ENCODE data around the gene ADAMTS9. TPM values are rescaled to one million over a fixed set of nuclear protein-coding genes. Genes with fewer than 3 reads are reported as not detected.

The ADAMTS9 gene
- total RNA-seq, 2 donors from 2014 or later, result 4.4 to 14.3 TPM

DNA sequence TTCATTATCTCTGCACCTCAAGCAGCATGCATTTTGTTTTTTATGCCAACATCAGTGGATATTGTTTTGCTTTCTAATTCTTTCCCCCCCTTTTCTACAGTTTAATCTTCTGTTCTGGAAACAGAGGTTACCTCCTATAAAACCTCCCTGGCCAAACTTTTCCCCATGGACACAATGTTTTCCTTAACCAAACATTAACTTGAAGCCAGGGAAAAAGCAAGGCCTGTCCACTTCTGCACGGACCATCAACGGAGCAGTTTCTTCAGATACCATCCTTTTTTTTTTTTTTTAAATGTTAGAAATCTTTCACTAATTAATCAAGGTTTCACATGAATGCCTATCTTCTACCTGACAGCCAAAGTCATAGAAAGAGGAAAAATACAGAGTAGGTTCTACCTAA lies 127.0 kb downstream of the ADAMTS9 start:
- Histone ChIP-seq H3K27me3 (no peaks in the 10 kb centered on the region), H3K36me3 (no peaks in the 10 kb centered on the region), H3K9me3 (no peaks in the 10 kb centered on the region), H3K9ac (ENCODE audit: low read depth in 2 of 2, low read length in 2 of 2) (no peak overlapping the region), H3K4me3 (no peak overlapping the region), H3K4me1 (no peaks in the 10 kb centered on the region), H3K27ac (no peak overlapping the region)
- TF ChIP-seq, protein P1, sequence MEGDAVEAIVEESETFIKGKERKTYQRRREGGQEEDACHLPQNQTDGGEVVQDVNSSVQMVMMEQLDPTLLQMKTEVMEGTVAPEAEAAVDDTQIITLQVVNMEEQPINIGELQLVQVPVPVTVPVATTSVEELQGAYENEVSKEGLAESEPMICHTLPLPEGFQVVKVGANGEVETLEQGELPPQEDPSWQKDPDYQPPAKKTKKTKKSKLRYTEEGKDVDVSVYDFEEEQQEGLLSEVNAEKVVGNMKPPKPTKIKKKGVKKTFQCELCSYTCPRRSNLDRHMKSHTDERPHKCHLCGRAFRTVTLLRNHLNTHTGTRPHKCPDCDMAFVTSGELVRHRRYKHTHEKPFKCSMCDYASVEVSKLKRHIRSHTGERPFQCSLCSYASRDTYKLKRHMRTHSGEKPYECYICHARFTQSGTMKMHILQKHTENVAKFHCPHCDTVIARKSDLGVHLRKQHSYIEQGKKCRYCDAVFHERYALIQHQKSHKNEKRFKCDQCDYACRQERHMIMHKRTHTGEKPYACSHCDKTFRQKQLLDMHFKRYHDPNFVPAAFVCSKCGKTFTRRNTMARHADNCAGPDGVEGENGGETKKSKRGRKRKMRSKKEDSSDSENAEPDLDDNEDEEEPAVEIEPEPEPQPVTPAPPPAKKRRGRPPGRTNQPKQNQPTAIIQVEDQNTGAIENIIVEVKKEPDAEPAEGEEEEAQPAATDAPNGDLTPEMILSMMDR (IDR thresholded peaks at IDR 0.05), result no peak
- intact Hi-C loops (cut with DNase I), result no loop called here
- no peak for DNase-seq

DNA sequence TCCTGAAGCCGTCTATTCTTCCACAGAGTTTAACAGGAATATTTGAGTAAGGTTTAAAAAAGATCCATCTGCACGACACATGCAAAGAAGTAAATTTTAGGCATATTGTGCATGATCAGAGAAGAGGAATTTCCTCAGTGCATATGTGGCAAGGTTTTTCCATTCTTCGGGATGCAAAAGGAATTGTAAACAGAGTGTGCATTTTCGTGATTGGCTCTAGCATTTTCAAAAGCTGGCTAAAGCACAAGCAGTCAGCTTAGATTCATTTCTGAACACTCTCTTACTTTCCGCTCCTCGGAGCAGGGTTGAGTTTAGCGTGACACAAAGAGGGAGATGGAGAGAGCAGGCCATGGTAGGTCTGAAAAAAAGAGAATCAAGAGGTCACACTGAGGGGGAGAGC lies 128.2 kb downstream of the ADAMTS9 start:
- no peaks in the 10 kb centered on the region for H3K36me3 ChIP-seq
- no peaks in the 10 kb centered on the region for H3K4me1 ChIP-seq
- H3K27me3 ChIP-seq, result no peaks in the 10 kb centered on the region
- TF ChIP-seq, protein P1 (IDR thresholded peaks at IDR 0.05), result no peak
- no peak overlapping the region for H3K4me3 ChIP-seq
- H3K27ac ChIP-seq, result no peak overlapping the region
- no peaks in the 10 kb centered on the region for H3K9me3 ChIP-seq
- no peak for DNase-seq
- H3K9ac ChIP-seq (ENCODE audit: low read depth in 2 of 2, low read length in 2 of 2), result no peak overlapping the region
- intact Hi-C loops (cut with DNase I), result no loop called here

DNA sequence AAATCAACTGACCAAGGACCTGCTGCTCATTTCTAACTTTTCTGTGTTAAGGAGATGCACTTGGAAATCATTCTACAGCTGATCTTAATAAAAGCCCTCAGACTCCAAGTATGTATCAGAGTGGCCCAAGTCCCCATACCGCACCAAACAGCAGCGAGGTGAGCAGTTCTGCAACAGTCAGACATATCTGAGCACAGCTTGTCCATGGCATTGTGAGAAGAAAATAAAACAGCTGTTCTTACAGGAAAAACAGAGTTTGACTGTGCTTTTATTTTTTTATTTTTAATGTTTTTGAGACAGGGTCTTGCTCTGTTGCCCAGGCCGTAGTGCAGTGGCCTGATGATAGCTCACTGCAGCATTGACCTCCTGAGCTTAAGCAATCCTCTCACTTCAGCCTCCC lies 131.8 kb downstream of the ADAMTS9 start:
- DNase-seq, result no peak
- H3K9me3 ChIP-seq, result no peaks in the 10 kb centered on the region
- H3K4me3 ChIP-seq, result no peak overlapping the region
- H3K9ac ChIP-seq (ENCODE audit: low read depth in 2 of 2, low read length in 2 of 2), result no peak overlapping the region
- no peak overlapping the region for H3K27ac ChIP-seq
- no peaks in the 10 kb centered on the region for H3K36me3 ChIP-seq
- no peaks in the 10 kb centered on the region for H3K27me3 ChIP-seq
- intact Hi-C loops (cut with DNase I), result no loop called here
- no peaks in the 10 kb centered on the region for H3K4me1 ChIP-seq
- TF ChIP-seq, protein P1 (IDR thresholded peaks at IDR 0.05), result no peak

DNA sequence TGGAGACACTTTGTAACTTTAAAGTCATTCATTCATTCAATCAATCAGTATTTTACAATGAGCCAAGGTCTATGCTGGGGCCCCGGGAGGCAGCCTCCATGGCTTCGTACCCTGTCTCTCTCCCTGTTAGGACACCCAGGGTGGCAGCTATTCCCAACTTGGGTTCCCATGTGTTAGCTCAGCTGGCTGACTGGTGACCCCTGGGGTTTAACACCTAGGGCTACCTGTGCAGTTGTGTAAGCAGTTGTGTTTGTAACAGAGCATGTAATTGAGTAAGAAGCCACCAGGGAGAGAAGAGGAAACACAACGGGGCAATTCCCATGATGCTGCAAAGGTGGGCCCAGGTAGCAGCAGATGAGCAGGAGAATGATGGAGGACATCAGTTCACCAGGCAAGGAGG lies 132.4 kb downstream of the ADAMTS9 start:
- Histone ChIP-seq H3K4me3 (no peak overlapping the region), H3K27ac (no peak overlapping the region), H3K27me3 (no peaks in the 10 kb centered on the region), H3K9ac (ENCODE audit: low read depth in 2 of 2, low read length in 2 of 2) (no peak overlapping the region), H3K4me1 (no peaks in the 10 kb centered on the region), H3K36me3 (no peaks in the 10 kb centered on the region), H3K9me3 (no peaks in the 10 kb centered on the region)
- no peak for DNase-seq
- TF ChIP-seq, protein P1 (IDR thresholded peaks at IDR 0.05), result no peak
- intact Hi-C loops (cut with DNase I), result no loop called here

DNA sequence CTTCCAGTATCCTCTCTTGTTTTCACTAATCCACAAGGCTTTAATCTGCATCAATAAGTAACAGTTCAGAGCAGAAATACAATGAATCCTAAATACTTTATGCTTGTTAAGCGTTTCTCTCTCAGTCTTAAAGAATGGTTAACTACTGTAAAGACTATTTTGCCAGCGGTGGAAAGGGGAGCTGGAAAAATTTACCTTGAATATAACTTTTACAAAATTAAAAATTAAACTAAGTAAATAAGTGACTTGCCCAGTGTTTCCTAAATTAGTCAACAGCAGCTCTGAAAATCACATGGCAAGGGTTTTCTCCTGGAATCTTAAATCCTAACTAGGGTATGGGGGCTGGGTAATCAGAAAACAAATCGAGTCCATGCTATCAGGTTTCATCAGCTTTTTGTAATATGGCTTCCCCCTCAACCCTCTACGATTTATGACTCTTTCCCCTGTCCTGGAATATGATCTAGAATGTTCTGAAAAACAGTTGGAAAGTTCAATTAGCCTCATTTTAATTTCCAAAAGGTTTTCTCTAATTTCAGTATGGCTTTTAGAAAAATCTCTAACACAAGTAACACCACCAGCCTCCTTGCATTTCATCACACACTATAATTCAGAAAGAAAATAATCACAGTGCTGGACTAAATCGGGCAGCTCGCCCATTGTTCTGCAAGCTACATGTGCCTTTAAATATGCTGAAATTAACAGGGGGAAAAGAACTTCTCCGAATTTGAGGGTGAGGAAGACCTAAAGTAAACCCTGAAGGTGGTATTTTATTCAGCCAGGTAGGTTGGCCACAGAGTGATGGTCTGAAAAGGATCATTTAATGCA lies 133.5 kb downstream of the ADAMTS9 start:
- intact Hi-C loops (cut with DNase I), result no loop called here
- Histone ChIP-seq H3K4me3 (no peak overlapping the region), H3K27me3 (no peaks in the 10 kb centered on the region), H3K9me3 (no peaks in the 10 kb centered on the region), H3K27ac (no peak overlapping the region), H3K36me3 (no peaks in the 10 kb centered on the region), H3K4me1 (no peaks in the 10 kb centered on the region), H3K9ac (ENCODE audit: low read depth in 2 of 2, low read length in 2 of 2) (no peak overlapping the region)
- TF ChIP-seq, protein P1 (IDR thresholded peaks at IDR 0.05), result no peak
- no peak for DNase-seq

Measured in colonic mucosa (tissue), 4 donors.